ENCODE data around the gene PTPRM.

DNA sequence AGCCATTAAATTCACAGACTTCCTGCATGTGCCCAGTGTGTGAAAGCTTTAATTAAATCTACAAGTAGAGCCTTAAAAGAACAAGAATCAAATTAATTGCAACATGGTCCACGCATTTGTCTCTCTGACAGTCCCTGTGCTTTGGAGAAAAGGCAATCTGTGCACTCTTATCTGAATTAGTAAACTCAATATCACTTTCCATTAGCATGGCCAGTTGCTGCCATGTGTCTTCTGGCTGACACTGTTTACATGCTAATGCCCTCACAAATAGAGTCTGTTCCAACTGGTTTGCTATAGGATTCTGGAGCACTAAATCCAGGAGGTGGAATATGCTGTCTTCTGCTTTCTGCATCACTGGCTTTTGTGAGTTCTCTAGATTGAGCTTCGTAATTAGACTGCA lies 607.7 kb downstream of the PTPRM start:
- TF ChIP-seq, protein P1, sequence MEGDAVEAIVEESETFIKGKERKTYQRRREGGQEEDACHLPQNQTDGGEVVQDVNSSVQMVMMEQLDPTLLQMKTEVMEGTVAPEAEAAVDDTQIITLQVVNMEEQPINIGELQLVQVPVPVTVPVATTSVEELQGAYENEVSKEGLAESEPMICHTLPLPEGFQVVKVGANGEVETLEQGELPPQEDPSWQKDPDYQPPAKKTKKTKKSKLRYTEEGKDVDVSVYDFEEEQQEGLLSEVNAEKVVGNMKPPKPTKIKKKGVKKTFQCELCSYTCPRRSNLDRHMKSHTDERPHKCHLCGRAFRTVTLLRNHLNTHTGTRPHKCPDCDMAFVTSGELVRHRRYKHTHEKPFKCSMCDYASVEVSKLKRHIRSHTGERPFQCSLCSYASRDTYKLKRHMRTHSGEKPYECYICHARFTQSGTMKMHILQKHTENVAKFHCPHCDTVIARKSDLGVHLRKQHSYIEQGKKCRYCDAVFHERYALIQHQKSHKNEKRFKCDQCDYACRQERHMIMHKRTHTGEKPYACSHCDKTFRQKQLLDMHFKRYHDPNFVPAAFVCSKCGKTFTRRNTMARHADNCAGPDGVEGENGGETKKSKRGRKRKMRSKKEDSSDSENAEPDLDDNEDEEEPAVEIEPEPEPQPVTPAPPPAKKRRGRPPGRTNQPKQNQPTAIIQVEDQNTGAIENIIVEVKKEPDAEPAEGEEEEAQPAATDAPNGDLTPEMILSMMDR (IDR thresholded peaks at IDR 0.05) = no peak
- TF ChIP-seq POLR2A (IDR thresholded peaks at IDR 0.05) = no peak
